Measurements from ENCODE around the gene ARHGAP26. TPM values are rescaled to one million over a fixed set of nuclear protein-coding genes. Genes with fewer than 3 reads are reported as not detected.

ARHGAP26 gene
- total RNA-seq, 1 donor: 7.6 TPM

DNA sequence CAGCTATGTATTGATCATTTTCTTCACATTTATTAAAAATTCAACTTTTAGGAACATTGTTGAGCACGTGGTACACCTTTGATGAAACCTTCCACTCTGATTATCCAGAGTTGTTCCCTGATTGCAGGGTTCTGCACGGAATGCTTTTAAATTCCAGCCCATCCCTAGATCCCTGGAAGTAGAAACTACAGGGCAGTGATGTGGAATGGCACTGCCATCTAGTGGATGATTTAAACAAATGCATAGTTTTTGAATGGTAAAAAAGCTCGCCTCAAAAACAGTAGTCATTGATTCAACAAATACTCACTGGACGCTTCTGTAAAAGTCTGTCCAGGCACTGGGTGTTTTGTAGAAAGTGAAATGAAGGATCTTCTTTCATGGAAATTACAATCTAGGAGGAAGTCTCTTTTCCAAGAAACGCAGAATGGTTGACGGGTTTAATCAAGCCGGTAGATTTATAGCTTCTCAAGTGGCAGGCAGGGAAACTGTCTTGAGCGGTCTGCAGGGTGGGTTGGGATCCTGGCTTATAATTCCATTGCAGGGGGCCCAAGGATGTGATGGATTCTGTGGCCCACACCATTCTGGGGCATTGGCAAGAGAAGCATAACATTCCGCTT lies 118.4 kb downstream of the ARHGAP26 start:
- Histone ChIP-seq H3K36me3 (ENCODE audit: insufficient read depth, low read length) (no peaks in the 10 kb centered on the region), H2AFZ (ENCODE audit: low read length) (peak overlapping the region; percentile 11), H3K27me3 (ENCODE audit: insufficient read depth, low read length) (no peaks in the 10 kb centered on the region), H3K4me3 (ENCODE audit: insufficient read depth, low read length) (no peak overlapping the region), H3K79me2 (ENCODE audit: insufficient read depth, low read length) (no peaks in the 10 kb centered on the region), H4K20me1 (ENCODE audit: insufficient read depth, low read length) (no peaks in the 10 kb centered on the region), H3K9me3 (ENCODE audit: low read depth, low read length) (no peaks in the 10 kb centered on the region), H3K4me1 (ENCODE audit: insufficient read depth, low read length) (peaks cover 10% of the 10 kb centered on the region), H3K4me2 (ENCODE audit: insufficient read depth, low read length) (no peak overlapping the region), H3K27ac (ENCODE audit: low read depth, low read length) (no peak overlapping the region)
- no peak for DNase-seq (ENCODE audit: insufficient read length, low spot score, missing footprints)
- TF ChIP-seq, protein P1, sequence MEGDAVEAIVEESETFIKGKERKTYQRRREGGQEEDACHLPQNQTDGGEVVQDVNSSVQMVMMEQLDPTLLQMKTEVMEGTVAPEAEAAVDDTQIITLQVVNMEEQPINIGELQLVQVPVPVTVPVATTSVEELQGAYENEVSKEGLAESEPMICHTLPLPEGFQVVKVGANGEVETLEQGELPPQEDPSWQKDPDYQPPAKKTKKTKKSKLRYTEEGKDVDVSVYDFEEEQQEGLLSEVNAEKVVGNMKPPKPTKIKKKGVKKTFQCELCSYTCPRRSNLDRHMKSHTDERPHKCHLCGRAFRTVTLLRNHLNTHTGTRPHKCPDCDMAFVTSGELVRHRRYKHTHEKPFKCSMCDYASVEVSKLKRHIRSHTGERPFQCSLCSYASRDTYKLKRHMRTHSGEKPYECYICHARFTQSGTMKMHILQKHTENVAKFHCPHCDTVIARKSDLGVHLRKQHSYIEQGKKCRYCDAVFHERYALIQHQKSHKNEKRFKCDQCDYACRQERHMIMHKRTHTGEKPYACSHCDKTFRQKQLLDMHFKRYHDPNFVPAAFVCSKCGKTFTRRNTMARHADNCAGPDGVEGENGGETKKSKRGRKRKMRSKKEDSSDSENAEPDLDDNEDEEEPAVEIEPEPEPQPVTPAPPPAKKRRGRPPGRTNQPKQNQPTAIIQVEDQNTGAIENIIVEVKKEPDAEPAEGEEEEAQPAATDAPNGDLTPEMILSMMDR (IDR thresholded peaks at IDR 0.05; ENCODE audit: extremely low read depth, low read depth, low read length): peak; percentile 80

DNA sequence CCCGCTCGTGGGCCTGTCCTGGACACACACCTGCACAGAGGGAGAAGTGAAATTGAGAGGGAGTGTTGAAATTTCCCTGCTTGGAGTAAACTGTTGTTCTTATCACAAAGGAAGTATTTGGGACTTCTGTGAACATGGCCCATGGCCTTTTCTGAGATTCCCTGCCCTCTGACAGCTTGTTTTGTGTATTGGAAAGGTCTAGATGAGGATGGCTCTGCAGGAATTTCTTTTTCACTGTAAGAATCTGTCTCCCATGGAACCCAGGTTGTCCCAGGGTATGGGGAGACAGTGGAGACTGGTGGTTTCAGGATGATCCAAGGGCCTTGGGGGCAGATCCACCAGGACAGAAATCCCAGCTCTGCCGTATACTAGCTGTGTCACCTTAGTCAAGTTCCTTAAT lies 121.8 kb downstream of the ARHGAP26 start:
- H3K4me1 ChIP-seq (ENCODE audit: insufficient read depth, low read length): peaks cover 12% of the 10 kb centered on the region
- H3K27me3 ChIP-seq (ENCODE audit: insufficient read depth, low read length): no peaks in the 10 kb centered on the region
- H3K4me3 ChIP-seq (ENCODE audit: insufficient read depth, low read length): no peak overlapping the region
- no peaks in the 10 kb centered on the region for H3K36me3 ChIP-seq (ENCODE audit: insufficient read depth, low read length)
- TF ChIP-seq, protein P1 (IDR thresholded peaks at IDR 0.05; ENCODE audit: extremely low read depth, low read depth, low read length): no peak
- no peak for DNase-seq (ENCODE audit: insufficient read length, low spot score, missing footprints)
- H4K20me1 ChIP-seq (ENCODE audit: insufficient read depth, low read length): no peaks in the 10 kb centered on the region
- no peak overlapping the region for H3K27ac ChIP-seq (ENCODE audit: low read depth, low read length)
- no peaks in the 10 kb centered on the region for H3K9me3 ChIP-seq (ENCODE audit: low read depth, low read length)
- H2AFZ ChIP-seq (ENCODE audit: low read length): no peak overlapping the region
- H3K4me2 ChIP-seq (ENCODE audit: insufficient read depth, low read length): no peak overlapping the region
- H3K79me2 ChIP-seq (ENCODE audit: insufficient read depth, low read length): no peaks in the 10 kb centered on the region

DNA sequence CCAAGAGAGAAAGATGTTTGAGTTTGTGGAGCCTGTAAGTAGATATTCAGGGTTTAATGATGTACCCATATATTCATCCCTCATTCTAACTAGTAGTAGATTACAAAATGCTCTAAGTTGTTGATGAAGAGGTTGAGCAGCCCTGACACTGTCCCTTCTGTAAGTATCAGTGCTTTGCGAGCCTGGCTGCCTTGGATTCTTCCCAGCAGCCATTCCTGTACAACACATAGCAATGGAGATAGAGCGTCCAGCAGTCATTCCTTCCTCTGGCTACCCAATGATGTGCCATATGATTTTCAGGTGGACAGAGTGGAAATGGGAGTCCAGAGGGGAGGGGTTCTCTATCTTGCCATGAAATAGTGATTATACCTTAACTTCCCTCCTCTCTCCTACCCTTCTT lies 124.1 kb downstream of the ARHGAP26 start:
- Histone ChIP-seq H3K27ac (ENCODE audit: low read depth, low read length) (no peak overlapping the region), H3K79me2 (ENCODE audit: insufficient read depth, low read length) (no peaks in the 10 kb centered on the region), H4K20me1 (ENCODE audit: insufficient read depth, low read length) (no peaks in the 10 kb centered on the region), H2AFZ (ENCODE audit: low read length) (no peak overlapping the region), H3K4me1 (ENCODE audit: insufficient read depth, low read length) (peaks cover 8% of the 10 kb centered on the region), H3K4me3 (ENCODE audit: insufficient read depth, low read length) (no peak overlapping the region), H3K36me3 (ENCODE audit: insufficient read depth, low read length) (no peaks in the 10 kb centered on the region), H3K4me2 (ENCODE audit: insufficient read depth, low read length) (no peak overlapping the region), H3K9me3 (ENCODE audit: low read depth, low read length) (no peaks in the 10 kb centered on the region), H3K27me3 (ENCODE audit: insufficient read depth, low read length) (no peaks in the 10 kb centered on the region)
- DNase-seq (ENCODE audit: insufficient read length, low spot score, missing footprints): no peak
- TF ChIP-seq, protein P1 (IDR thresholded peaks at IDR 0.05; ENCODE audit: extremely low read depth, low read depth, low read length): no peak

DNA sequence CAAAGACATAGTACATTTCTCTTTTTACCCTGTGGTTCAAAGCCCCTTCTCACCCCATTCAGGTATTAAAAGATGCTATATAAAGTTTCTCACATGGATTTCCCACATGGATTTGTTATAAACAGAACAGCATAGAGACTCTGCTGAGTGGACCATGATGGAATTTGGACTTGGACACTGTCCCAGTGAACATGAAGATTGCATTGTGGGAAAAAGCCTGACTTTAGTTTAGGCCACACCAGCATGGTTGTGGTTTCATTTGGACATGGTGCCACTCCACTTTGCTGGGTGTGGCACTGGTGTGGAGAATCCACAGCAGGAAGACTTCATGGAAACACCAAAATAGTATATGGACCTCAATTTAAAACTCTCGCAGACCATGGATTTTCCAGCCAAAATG lies 124.6 kb downstream of the ARHGAP26 start:
- no peak overlapping the region for H2AFZ ChIP-seq (ENCODE audit: low read length)
- H3K4me3 ChIP-seq (ENCODE audit: insufficient read depth, low read length): no peak overlapping the region
- no peaks in the 10 kb centered on the region for H3K79me2 ChIP-seq (ENCODE audit: insufficient read depth, low read length)
- H3K36me3 ChIP-seq (ENCODE audit: insufficient read depth, low read length): no peaks in the 10 kb centered on the region
- peaks cover 8% of the 10 kb centered on the region for H3K4me1 ChIP-seq (ENCODE audit: insufficient read depth, low read length)
- no peaks in the 10 kb centered on the region for H4K20me1 ChIP-seq (ENCODE audit: insufficient read depth, low read length)
- TF ChIP-seq, protein P1 (IDR thresholded peaks at IDR 0.05; ENCODE audit: extremely low read depth, low read depth, low read length): no peak
- no peak overlapping the region for H3K4me2 ChIP-seq (ENCODE audit: insufficient read depth, low read length)
- no peak for DNase-seq (ENCODE audit: insufficient read length, low spot score, missing footprints)
- no peak overlapping the region for H3K27ac ChIP-seq (ENCODE audit: low read depth, low read length)
- no peaks in the 10 kb centered on the region for H3K9me3 ChIP-seq (ENCODE audit: low read depth, low read length)
- H3K27me3 ChIP-seq (ENCODE audit: insufficient read depth, low read length): no peaks in the 10 kb centered on the region
